Hematopoietic multipotent progenitor cell treated with erythropoietin and hydrocortisone succinate and interleukin-3 and kit ligand, for 8 days (in vitro differentiated cells): ENCODE results near the gene PDCD2.
A peak's percentile ranks its signal among the peaks of the same experiment; 100 is the strongest.
"Not testable (repeated sequence)": the region's sequence is repeated elsewhere in the genome, so short reads cannot be mapped to it uniquely, and the experiment has no call there.

Source experiments
- DNase-seq: peaks from one replicate; pipeline ENCODE4 v3.0.0-alpha.2; 2015

PDCD2 gene

DNA sequence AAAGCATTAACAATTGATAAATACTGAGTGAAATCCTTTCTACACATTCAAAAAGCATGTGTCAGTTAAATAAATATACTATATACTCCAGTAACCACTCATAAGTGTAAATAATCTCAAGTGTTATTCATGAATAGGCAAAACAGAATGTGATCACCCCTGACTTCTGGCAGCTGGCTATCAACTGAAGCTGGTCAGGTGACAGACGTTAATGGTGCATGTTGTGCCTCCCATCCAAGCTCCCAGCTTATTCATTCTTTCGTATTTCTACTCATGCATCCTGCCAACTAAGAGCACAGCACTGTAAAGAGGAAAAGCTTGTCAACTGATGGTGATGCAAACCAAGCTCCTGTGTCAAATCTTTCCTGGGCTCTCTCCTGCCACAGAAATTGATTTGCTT, 39.0 kb downstream of the PDCD2 start:
- no peak for DNase-seq

DNA sequence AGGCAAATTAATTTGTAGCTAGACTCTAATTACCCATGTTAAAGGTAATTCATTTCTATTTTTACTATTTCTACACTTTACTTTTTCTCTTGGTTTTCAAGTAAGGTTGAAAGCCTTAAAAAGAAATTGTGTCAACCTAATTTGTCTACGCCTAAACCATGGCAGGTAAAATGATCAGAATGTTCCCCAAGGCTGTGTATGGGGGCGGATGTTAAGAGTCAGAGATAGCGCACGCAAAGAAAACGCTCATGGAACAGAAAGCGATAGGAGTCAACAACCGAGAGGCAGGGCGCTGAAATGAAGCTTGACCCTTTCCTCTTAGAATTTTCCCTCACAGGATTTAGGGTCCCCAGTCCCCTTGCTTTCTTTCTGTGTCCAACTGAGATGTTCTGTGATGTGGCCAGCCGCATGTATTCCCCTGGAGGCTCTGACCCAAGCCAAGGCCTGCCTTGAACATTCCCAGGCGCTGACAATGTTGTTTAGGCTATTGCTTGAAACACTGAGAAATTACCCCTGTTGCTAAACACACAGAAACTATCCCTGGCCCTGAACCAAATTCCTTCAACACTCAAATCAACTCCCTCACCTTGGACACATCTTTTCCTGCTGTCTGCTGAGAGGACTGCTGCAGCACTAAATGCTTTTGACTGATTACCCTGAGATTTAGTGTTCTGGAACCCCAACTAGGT, 42.3 kb downstream of the PDCD2 start:
- no peak for DNase-seq

- no peak for DNase-seq
These were observed 47.1 kb downstream of the PDCD2 start for GRCh38 chr6:170537329-170537728.

DNA sequence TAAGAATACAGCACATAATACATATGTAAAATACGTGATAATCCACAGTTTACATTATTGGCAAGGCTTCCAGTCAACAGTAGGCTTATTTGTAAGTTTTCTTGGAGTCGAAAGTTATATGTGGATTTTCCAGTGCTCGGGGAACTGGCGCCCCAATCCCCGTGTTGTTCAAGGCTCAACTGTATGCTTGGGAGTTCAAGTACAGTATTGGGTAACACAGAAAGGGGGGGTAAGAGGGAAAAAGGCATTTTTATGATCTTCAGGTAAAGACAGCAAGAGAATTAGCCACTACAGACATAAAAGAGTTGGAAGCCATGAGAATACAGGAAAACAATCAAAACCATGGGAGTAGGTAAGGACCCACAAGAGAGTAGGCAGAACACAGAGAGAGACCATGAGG, 47.8 kb downstream of the PDCD2 start:
- no peak for DNase-seq

DNA sequence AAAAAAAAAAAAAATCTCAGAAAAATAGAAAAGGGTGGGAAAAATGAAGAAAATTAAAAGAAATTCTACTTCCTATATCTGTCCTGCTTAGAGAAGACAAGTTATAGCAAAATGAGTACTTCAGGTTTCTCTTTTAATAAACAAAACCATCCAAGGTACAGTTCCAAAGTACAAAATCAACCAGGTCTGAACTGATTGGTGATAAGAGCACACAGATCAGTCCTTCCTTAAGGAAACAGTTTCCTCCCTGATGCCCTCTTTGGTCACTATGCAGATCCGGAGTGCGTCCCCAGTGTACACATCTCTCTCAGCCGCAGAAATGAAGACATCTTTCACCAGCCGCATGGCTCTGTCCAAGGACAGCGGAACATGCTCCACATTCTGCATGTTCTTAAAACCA, 49.4 kb downstream of the PDCD2 start:
- DNase-seq: no peak

GRCh38 chr6:170533792-170534191, 50.6 kb downstream of the PDCD2 start:
- no peak for DNase-seq

- DNase-seq: no peak
These were observed 51.5 kb downstream of the PDCD2 start for GRCh38 chr6:170532867-170533488.

- peak; percentile 76 for DNase-seq
These were observed 54.5 kb downstream of the PDCD2 start for GRCh38 chr6:170529839-170530469.

- not testable (repeated sequence) for DNase-seq
These were observed 56.4 kb downstream of the PDCD2 start for GRCh38 chr6:170527995-170528394.

- DNase-seq: no peak
These were observed 58.6 kb downstream of the PDCD2 start for GRCh38 chr6:170525795-170526194.
